GM10266 (cell line): Measurements from ENCODE around the gene ZNF511.

ENCODE experiments used
- DNase-seq: peaks from one replicate; pipeline ENCODE4 v3.0.0; 2012; ENCODE audit errors: extremely low spot score
- CTCF ChIP-seq: IDR thresholded peaks from 2 replicates; pipeline ENCODE4 v1.5.1; 2012; ENCODE audit warnings: mild to moderate bottlenecking, low read depth; ENCODE audit not compliant: control insufficient read depth, insufficient read depth; ENCODE audit errors: missing control alignments

Gene ZNF511

GRCh38 chr10:133358162-133358924 lies 49.6 kb downstream of the ZNF511 start:
- no peak for DNase-seq
- TF ChIP-seq CTCF: no peak

GRCh38 chr10:133358925-133359310 lies 50.2 kb downstream of the ZNF511 start:
- DNase-seq: no peak
- TF ChIP-seq CTCF: no peak

GRCh38 chr10:133359554-133359971 lies 50.8 kb downstream of the ZNF511 start:
- no peak for TF ChIP-seq CTCF
- no peak for DNase-seq

- TF ChIP-seq CTCF: no peak
- no peak for DNase-seq
Measured at GRCh38 chr10:133359972-133360610, 51.4 kb downstream of the ZNF511 start.

- no peak for TF ChIP-seq CTCF
- no peak for DNase-seq
Measured at GRCh38 chr10:133361227-133361626, 52.5 kb downstream of the ZNF511 start.

- no peak for DNase-seq
Measured at GRCh38 chr10:133361773-133362441, 53.2 kb downstream of the ZNF511 start.

More at GRCh38 chr10:133361773-133362441, 53.2 kb downstream of the ZNF511 start:
- TF ChIP-seq CTCF: no peak
